Esophagus squamous epithelium (tissue), 4 donors: ENCODE data around the gene SLC20A1.
"Not testable (repeated sequence)": the region's sequence is repeated elsewhere in the genome, so short reads cannot be mapped to it uniquely, and the experiment has no call there.

Source experiments
- CTCF ChIP-seq, 6 experiments: fragments of 450-650 bp in 4 of 6; fragments of 200-600 bp in 2 of 6; sonication (generic) in 2 of 6; IDR thresholded peaks; one replicate each; pipeline ENCODE4 v1.5.1; 2016 to 2019; ENCODE audit warnings: antibody characterized with exemption in 6 of 6, mild to moderate bottlenecking in 4 of 6, moderate library complexity in 4 of 6
- POLR2A ChIP-seq, 4 donors: fragments of 450-650 bp; IDR thresholded peaks; one replicate each; pipeline ENCODE4 v1.6.1; 2017; ENCODE audit warnings: antibody characterized with exemption in 4 of 4, mild to moderate bottlenecking in 4 of 4, moderate library complexity in 3 of 4

- not testable (repeated sequence) for TF ChIP-seq POLR2A, CTCF (IDR thresholded peaks at IDR 0.05)
These were observed 61.2 kb downstream of the SLC20A1 start for GRCh38 chr2:112706947-112707346.
